ENCODE measurements around the gene SORCS1.

DNA sequence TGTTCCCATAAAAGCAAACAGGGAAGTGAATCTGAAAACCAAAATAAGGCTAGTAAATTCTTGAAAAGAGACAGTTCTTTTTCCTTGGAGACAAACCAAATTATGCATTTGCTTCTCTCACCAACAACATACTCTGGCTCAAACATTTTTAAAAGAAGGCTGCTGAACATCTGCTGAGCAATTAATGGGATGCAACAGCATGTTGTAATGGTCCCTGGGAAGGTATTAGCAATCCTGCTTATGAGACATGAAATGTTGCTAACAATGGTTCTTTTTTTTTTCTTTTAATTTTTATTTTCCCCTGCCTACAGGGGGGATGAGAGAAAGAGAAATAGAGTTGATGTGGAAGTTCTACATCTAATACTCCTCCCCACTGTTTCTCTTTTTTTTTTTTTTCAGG lies 572.1 kb downstream of the SORCS1 start:
- TF ChIP-seq, protein P1, sequence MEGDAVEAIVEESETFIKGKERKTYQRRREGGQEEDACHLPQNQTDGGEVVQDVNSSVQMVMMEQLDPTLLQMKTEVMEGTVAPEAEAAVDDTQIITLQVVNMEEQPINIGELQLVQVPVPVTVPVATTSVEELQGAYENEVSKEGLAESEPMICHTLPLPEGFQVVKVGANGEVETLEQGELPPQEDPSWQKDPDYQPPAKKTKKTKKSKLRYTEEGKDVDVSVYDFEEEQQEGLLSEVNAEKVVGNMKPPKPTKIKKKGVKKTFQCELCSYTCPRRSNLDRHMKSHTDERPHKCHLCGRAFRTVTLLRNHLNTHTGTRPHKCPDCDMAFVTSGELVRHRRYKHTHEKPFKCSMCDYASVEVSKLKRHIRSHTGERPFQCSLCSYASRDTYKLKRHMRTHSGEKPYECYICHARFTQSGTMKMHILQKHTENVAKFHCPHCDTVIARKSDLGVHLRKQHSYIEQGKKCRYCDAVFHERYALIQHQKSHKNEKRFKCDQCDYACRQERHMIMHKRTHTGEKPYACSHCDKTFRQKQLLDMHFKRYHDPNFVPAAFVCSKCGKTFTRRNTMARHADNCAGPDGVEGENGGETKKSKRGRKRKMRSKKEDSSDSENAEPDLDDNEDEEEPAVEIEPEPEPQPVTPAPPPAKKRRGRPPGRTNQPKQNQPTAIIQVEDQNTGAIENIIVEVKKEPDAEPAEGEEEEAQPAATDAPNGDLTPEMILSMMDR (IDR thresholded peaks at IDR 0.05; ENCODE audit: control extremely low read depth in 1 of 3, insufficient read depth in 1 of 3, low read depth in 1 of 3, low read length in 3 of 3), result no peak
- no peak for TF ChIP-seq EZH2 (IDR thresholded peaks at IDR 0.05; ENCODE audit: low read depth, low read length, severe bottlenecking)
- no peak for TF ChIP-seq POLR2A (IDR thresholded peaks at IDR 0.05; ENCODE audit: control extremely low read depth in 1 of 2, low read depth in 2 of 2, low read length in 2 of 2)
- no peak for TF ChIP-seq CHD2 (IDR thresholded peaks at IDR 0.05; ENCODE audit: low read length)
- TF ChIP-seq TBP (IDR thresholded peaks at IDR 0.05; ENCODE audit: low read depth, low read length), result no peak
